Kidney epithelial cell (primary cell): ENCODE results near the gene ONECUT1. TPM values are rescaled to one million over a fixed set of nuclear protein-coding genes. Genes with fewer than 3 reads are reported as not detected.

ENCODE experiments used
- DNase-seq: peaks from one replicate; pipeline ENCODE4 v3.0.0-alpha.2; 2010; ENCODE audit warnings: low read depth
- H3K27me3 ChIP-seq: 2 replicates; pipeline ENCODE4 v1.6.0; 2011; ENCODE audit warnings: low read length; ENCODE audit not compliant: control insufficient read depth, insufficient read depth
- H3K36me3 ChIP-seq: 2 replicates; pipeline ENCODE4 v1.5.1; 2011; ENCODE audit warnings: low read length; ENCODE audit not compliant: control insufficient read depth, insufficient read depth
- H3K4me3 ChIP-seq: 2 replicates; pipeline ENCODE4 v1.5.1; 2011; ENCODE audit warnings: low read depth, mild to moderate bottlenecking, control low read depth, low read length
- total RNA-seq: library from RNA; depleted of rRNA; stranded (reverse); fragments of >200 nt; gene quantifications from 2 replicates; pipeline ENCODE4 v1.2.3, GENCODE V29; 2015
- TF ChIP-seq, protein P1 (sequence below): IDR thresholded peaks from 2 replicates; pipeline ENCODE4 v1.5.1; 2011; ENCODE audit warnings: mild to moderate bottlenecking, moderate library complexity, low read length, control low read depth, inconsistent platforms; ENCODE audit not compliant: insufficient read depth, poor library complexity, severe bottlenecking

ONECUT1 gene
- total RNA-seq, 1 donor from 2014 or later = not detected

DNA sequence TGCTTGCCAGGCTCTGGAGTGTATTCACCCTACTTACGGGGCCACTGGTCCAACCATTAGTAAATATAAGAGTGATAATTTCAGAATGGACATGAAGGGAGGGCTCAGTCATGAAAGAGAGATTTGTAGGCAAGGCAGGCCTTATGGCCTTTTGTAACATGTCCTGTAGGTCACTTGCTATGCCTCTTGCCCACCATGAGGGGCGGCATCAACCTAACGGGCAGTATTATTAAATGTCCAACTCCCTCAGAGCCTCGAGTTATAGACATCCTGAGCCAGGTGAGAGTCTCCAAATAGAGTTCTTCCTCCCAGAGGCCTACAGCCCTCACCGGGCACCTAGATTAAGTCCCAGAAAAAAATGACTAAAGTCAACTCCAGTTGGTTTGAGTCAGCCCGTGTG lies 30.2 kb downstream of the ONECUT1 start:
- Histone ChIP-seq H3K27me3 (no peaks in the 10 kb centered on the region), H3K4me3 (no peak overlapping the region), H3K36me3 (no peaks in the 10 kb centered on the region)
- DNase-seq = no peak
- TF ChIP-seq, protein P1, sequence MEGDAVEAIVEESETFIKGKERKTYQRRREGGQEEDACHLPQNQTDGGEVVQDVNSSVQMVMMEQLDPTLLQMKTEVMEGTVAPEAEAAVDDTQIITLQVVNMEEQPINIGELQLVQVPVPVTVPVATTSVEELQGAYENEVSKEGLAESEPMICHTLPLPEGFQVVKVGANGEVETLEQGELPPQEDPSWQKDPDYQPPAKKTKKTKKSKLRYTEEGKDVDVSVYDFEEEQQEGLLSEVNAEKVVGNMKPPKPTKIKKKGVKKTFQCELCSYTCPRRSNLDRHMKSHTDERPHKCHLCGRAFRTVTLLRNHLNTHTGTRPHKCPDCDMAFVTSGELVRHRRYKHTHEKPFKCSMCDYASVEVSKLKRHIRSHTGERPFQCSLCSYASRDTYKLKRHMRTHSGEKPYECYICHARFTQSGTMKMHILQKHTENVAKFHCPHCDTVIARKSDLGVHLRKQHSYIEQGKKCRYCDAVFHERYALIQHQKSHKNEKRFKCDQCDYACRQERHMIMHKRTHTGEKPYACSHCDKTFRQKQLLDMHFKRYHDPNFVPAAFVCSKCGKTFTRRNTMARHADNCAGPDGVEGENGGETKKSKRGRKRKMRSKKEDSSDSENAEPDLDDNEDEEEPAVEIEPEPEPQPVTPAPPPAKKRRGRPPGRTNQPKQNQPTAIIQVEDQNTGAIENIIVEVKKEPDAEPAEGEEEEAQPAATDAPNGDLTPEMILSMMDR = no peak

DNA sequence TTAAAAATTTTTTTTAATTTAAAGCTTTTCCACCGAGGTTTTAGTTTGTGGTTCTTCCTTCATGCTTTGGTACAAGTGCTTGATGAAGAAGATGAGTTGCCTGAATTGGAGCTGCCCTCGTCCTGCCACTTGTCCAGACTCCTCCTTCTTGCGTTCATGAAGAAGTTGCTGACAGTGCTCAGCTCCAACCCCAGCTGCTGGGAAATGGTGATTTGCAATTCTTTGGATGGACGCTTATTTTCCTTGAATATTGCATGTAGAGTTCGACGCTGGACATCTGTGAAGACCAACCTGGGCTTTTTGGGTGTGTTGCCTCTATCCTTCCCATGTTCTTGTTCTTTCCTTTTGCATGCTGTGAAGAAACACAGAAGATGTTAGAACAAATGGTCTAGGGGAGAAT lies 32.6 kb downstream of the ONECUT1 start:
- Histone ChIP-seq H3K4me3 (no peak overlapping the region), H3K27me3 (no peaks in the 10 kb centered on the region), H3K36me3 (no peaks in the 10 kb centered on the region)
- DNase-seq = no peak
- TF ChIP-seq, protein P1 = no peak

DNA sequence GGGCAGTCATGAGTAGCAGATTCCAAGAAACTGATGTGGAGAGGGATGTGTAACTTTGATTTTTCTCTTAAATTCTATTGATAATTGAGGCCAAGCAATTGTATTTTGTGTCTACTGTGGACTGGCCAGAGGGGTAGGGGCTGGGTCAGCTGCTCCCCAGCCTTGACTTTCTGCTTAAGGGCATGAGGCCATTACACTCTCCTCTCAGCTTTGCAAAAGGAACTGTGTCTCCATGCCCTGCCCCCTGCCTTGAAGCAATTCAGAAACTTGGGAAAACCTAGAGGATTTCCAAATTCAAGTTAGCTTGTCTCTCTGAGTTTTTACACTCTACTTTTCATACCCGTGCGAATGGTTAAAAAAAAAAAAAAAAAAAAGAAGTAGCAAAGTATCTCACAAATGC lies 38.6 kb downstream of the ONECUT1 start:
- DNase-seq = no peak
- Histone ChIP-seq H3K4me3 (no peak overlapping the region), H3K27me3 (peaks cover 2% of the 10 kb centered on the region), H3K36me3 (no peaks in the 10 kb centered on the region)
- TF ChIP-seq, protein P1 = no peak

DNA sequence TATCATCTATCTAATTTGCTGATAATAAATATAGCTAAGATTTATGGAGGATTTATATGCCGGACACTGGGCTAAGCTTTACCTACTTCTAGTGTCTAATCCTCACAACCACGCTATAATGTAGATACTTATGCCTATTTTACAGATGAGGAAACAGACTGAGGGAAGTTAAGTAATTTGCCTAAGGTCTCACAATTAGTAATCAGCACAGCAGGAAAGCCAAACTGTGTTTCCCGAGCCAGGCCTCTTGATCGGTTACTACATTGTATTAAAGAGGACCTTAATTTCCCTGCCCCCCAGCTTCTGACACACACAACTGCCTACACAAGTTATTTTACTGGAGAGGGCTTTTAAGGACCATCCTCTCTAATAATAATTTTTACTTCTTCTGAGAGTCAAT lies 40.9 kb downstream of the ONECUT1 start:
- no peak for DNase-seq
- Histone ChIP-seq H3K36me3 (no peaks in the 10 kb centered on the region), H3K27me3 (peaks cover 2% of the 10 kb centered on the region), H3K4me3 (no peak overlapping the region)
- TF ChIP-seq, protein P1 = no peak

DNA sequence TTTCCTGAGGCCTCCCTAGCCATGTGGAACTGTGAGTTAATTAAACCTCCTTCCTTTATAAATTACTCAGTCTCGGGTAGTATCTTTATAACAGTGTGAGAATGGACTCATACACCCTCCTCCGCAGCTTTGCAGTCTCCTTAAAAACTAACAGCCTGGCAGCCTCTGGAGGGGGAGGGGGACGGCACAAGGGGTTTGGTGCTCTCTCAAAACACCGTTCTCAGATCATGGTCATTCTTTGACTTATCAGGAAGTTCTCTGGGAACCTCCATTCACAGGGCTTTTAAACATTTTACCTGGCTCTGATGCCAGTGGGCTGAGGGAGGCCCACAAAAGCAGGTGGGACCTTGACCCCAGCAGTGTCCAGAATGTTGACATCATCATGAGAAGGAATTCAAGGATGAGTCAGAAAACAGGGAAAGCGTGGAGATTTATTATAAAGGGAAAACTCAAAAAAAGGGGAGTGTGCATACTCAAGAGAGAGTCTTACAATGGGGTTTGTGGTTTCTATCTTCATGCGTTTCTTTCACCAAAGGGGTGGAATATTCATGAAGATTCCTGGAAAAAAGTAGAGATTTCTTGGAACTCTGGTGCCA lies 43.9 kb downstream of the ONECUT1 start:
- TF ChIP-seq, protein P1 = no peak
- Histone ChIP-seq H3K27me3 (no peaks in the 10 kb centered on the region), H3K36me3 (no peaks in the 10 kb centered on the region), H3K4me3 (no peak overlapping the region)
- DNase-seq = no peak

DNA sequence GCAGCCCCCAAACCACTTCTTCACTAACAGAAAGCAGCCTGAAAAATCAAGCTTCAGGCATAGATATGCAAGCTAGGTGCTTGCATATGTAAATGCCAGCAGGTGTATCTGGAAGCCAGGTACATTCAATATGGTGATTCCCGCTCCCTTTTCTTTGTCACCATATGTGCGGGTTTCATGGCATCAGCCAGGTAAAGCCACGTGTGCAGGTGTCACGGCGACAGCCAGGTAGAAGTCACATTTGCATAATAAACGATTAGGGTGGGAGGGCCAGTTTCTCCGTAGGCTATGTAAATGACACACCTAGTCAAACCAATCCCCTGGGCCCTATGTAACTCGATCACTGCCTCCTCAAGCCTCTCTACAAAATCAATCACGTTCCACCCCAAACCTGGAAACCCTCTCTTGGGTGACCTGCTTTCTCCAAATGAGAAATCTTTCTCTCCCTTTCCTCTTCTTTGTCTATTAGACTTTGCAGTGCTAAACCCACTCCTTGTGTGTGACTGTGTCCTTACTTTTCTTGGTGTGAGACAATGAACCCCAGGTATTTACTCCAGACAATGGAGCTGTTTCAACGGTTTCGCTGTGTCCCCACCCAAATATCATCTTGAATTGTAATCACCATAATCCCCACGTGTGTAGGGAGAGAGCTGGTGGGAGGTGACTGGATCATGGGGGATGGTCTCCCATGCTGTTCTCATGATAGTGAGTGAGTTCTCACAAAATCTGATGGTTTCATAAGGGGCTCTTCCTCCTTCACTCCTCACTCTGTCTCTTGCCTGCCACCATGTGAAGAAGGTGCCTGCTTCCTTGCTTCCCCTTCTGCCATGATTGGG lies 44.6 kb downstream of the ONECUT1 start:
- Histone ChIP-seq H3K36me3 (no peaks in the 10 kb centered on the region), H3K4me3 (no peak overlapping the region), H3K27me3 (peaks cover 2% of the 10 kb centered on the region)
- TF ChIP-seq, protein P1 = no peak
- no peak for DNase-seq
